ENCODE measurements around the gene ADCY4.

DNA sequence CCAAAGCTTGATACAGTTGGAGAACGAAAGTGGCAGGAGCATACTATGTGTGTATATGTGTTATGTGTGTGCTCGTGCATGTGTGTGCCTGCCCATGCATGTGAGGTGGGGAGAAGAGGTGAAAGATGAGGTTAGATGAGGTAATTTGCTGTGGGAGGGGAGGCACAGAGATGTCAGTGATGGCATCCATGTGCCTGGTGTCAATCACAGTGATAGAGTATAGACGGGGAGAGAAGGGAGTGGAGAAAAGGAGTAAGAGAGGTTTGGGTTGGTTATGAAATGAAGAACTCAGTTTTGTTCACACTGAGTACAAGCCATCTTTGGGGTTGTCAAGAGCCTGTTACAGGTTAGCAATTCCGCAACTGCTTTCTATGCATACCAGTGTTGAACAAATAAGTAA lies 49.3 kb upstream of the ADCY4 start:
- TF ChIP-seq ZNF565 (CRISPR knock-in tag; conservative IDR thresholded peaks at IDR 0.05; ENCODE audit: low read depth) (no peak), ESRRG (CRISPR knock-in tag; IDR thresholded peaks at IDR 0.05) (no peak), SNAI2 (CRISPR knock-in tag; IDR thresholded peaks at IDR 0.05) (no peak), ZFP3 (CRISPR knock-in tag; IDR thresholded peaks at IDR 0.05) (no peak)
- TF ChIP-seq, protein P1, sequence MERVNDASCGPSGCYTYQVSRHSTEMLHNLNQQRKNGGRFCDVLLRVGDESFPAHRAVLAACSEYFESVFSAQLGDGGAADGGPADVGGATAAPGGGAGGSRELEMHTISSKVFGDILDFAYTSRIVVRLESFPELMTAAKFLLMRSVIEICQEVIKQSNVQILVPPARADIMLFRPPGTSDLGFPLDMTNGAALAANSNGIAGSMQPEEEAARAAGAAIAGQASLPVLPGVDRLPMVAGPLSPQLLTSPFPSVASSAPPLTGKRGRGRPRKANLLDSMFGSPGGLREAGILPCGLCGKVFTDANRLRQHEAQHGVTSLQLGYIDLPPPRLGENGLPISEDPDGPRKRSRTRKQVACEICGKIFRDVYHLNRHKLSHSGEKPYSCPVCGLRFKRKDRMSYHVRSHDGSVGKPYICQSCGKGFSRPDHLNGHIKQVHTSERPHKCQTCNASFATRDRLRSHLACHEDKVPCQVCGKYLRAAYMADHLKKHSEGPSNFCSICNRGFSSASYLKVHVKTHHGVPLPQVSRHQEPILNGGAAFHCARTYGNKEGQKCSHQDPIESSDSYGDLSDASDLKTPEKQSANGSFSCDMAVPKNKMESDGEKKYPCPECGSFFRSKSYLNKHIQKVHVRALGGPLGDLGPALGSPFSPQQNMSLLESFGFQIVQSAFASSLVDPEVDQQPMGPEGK (CRISPR knock-in tag; IDR thresholded peaks at IDR 0.05; ENCODE audit: borderline replicate concordance), result no peak
- TF ChIP-seq, protein P2, sequence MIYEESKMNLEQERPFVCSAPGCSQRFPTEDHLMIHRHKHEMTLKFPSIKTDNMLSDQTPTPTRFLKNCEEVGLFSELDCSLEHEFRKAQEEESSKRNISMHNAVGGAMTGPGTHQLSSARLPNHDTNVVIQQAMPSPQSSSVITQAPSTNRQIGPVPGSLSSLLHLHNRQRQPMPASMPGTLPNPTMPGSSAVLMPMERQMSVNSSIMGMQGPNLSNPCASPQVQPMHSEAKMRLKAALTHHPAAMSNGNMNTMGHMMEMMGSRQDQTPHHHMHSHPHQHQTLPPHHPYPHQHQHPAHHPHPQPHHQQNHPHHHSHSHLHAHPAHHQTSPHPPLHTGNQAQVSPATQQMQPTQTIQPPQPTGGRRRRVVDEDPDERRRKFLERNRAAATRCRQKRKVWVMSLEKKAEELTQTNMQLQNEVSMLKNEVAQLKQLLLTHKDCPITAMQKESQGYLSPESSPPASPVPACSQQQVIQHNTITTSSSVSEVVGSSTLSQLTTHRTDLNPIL (CRISPR knock-in tag; IDR thresholded peaks at IDR 0.05; ENCODE audit: low read depth), result no peak

Measured in SK-N-SH treated with all-trans-retinoic acid at 6 μM for 48 hours (cell line).